Neutrophil (primary cell): ENCODE results near the gene ENO2.

Experiments
- H3K27ac ChIP-seq: fragments of 200-600 bp; sonication (generic); 2 replicates; pipeline ENCODE4 v1.5.1; 2016; ENCODE audit warnings: mild to moderate bottlenecking, moderate library complexity
- H3K27me3 ChIP-seq: fragments of 200-600 bp; sonication (generic); 2 replicates; pipeline ENCODE4 v1.6.0; 2016; ENCODE audit warnings: mild to moderate bottlenecking
- H3K36me3 ChIP-seq: fragments of 200-600 bp; sonication (generic); 2 replicates; pipeline ENCODE4 v1.5.1; 2017
- H3K4me1 ChIP-seq, 2 experiments: fragments of 200-600 bp in 1 of 2; sonication (generic) in 1 of 2; 1 replicate in 1 of 2; 2 replicates in 1 of 2; pipeline versions ENCODE4 v1.5.1 to v1.6.1; 2013 to 2016; ENCODE audit warnings: low read depth in 1 of 2, low read length in 1 of 2, mild to moderate bottlenecking in 1 of 2, moderate library complexity in 1 of 2; ENCODE audit not compliant: control insufficient read depth in 1 of 2, insufficient read depth in 1 of 2
- H3K4me3 ChIP-seq, 2 experiments: fragments of 200-600 bp in 1 of 2; sonication (generic) in 1 of 2; 1 replicate in 1 of 2; 2 replicates in 1 of 2; pipeline ENCODE4 v1.5.1; 2013 to 2016; ENCODE audit warnings: low read depth in 1 of 2, low read length in 1 of 2, mild to moderate bottlenecking in 1 of 2, moderate library complexity in 1 of 2
- H3K9me3 ChIP-seq: fragments of 200-600 bp; sonication (generic); 2 replicates; pipeline ENCODE4 v1.5.1; 2016
- TF ChIP-seq, protein P1 (sequence below): fragments of 200-600 bp; sonication (generic); IDR thresholded peaks from 2 replicates; pipeline ENCODE4 v1.5.1; 2016; ENCODE audit warnings: antibody characterized with exemption

Gene ENO2

DNA sequence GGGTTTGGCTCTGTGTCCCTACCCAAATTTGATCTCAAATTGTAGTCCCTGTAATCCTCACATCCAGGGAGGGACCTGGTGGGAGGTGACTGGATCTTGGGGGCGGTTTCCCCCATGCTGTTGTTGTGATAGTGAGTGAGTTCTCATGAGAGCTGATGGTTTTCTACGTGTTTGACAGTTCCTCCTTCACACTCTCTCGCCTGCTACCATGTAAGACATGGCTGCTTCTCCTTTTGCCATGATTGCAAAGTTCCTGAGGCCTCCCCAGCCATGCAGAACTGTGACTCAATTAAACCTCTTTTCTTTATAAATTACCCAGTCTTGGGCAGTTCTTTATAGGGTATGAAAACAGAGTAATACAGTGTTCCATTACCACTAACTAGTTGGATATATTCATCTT is 20.1 kb upstream of the ENO2 start:
- TF ChIP-seq, protein P1, sequence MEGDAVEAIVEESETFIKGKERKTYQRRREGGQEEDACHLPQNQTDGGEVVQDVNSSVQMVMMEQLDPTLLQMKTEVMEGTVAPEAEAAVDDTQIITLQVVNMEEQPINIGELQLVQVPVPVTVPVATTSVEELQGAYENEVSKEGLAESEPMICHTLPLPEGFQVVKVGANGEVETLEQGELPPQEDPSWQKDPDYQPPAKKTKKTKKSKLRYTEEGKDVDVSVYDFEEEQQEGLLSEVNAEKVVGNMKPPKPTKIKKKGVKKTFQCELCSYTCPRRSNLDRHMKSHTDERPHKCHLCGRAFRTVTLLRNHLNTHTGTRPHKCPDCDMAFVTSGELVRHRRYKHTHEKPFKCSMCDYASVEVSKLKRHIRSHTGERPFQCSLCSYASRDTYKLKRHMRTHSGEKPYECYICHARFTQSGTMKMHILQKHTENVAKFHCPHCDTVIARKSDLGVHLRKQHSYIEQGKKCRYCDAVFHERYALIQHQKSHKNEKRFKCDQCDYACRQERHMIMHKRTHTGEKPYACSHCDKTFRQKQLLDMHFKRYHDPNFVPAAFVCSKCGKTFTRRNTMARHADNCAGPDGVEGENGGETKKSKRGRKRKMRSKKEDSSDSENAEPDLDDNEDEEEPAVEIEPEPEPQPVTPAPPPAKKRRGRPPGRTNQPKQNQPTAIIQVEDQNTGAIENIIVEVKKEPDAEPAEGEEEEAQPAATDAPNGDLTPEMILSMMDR = no peak

DNA sequence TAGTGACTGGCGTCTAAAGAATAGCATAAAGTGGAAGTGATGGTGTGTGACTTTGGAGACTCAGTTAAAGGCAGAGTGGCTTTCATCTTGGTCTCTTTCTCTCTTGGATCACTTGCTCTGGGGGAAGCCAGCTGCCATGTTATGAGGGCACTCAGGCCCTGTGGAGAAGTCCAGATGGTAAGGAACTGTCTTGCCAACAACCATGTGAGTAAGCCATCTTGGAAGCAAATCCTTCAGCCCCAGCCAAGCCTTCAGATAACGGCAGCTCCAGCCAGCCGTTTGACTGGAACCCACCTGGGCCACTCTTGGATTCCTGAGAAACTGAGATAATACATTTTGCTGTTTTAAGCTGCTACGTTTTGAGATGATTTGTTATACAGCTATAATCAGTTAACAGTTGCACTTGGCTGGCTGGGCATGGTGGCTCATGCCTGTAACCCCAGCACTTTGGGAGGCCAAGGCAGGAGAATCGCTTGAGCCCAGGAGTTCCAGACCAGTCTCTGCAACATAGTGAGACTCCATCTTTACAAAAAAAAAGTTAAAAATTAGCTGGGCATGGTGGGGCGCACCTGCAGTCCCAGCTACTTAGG is 17.4 kb upstream of the ENO2 start:
- peaks cover 31 to 38% of the 10 kb centered on the region in 2 experiments for H3K4me1 ChIP-seq
- H3K27ac ChIP-seq = no peak overlapping the region
- H3K36me3 ChIP-seq = no peaks in the 10 kb centered on the region
- no peaks in the 10 kb centered on the region for H3K9me3 ChIP-seq
- no peak overlapping the region for H3K4me3 ChIP-seq
- H3K27me3 ChIP-seq = no peaks in the 10 kb centered on the region
- TF ChIP-seq, protein P1 = no peak

More for the DNA sequence above, 20.1 kb upstream of the ENO2 start:
- H3K9me3 ChIP-seq = no peaks in the 10 kb centered on the region
- H3K27ac ChIP-seq = peak overlapping the region; percentile 89
- H3K4me1 ChIP-seq = peaks cover 40 to 46% of the 10 kb centered on the region in 2 experiments
- H3K27me3 ChIP-seq = no peaks in the 10 kb centered on the region
- H3K4me3 ChIP-seq = no peak overlapping the region
- no peaks in the 10 kb centered on the region for H3K36me3 ChIP-seq

DNA sequence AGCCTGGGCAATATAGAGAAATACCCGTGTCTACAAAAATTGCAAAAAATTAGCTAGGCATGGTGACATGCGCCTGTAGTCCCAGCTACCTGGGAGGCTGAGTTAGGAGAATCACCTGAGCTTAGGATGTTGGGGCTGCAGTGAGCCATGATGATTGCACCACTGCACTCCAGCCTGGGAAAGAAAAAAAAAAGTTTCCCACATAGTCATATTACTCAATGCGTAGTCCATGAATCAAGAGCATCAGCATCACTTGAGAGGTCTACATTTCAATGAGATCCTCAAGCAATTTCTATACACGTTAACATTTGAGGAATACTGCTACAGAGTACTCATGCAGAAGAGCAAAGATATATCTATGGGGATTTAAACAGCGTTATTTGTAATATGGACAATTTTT is 15.0 kb upstream of the ENO2 start:
- no peak overlapping the region for H3K4me3 ChIP-seq
- H3K27ac ChIP-seq = peak overlapping the region; percentile 60
- H3K4me1 ChIP-seq = peaks cover 31 to 36% of the 10 kb centered on the region in 2 experiments
- no peaks in the 10 kb centered on the region for H3K36me3 ChIP-seq
- TF ChIP-seq, protein P1 = no peak
- no peaks in the 10 kb centered on the region for H3K27me3 ChIP-seq
- no peaks in the 10 kb centered on the region for H3K9me3 ChIP-seq

- Histone ChIP-seq H3K27ac (peak overlapping the region; percentile 60), H3K36me3 (no peaks in the 10 kb centered on the region), H3K9me3 (no peaks in the 10 kb centered on the region), H3K27me3 (no peaks in the 10 kb centered on the region), H3K4me3 (peak overlapping the region in 1 of 2 experiments; percentile 19), H3K4me1 (peaks cover 31 to 36% of the 10 kb centered on the region in 2 experiments)
- TF ChIP-seq, protein P1 = no peak
Observed at GRCh38 chr12:6899837-6900519, 14.4 kb upstream of the ENO2 start.

- H3K4me1 ChIP-seq = peaks cover 34 to 38% of the 10 kb centered on the region in 2 experiments
- no peaks in the 10 kb centered on the region for H3K9me3 ChIP-seq
- H3K27me3 ChIP-seq = no peaks in the 10 kb centered on the region
- no peak overlapping the region for H3K27ac ChIP-seq
- no peaks in the 10 kb centered on the region for H3K36me3 ChIP-seq
- TF ChIP-seq, protein P1 = no peak
- H3K4me3 ChIP-seq = no peak overlapping the region
Observed at GRCh38 chr12:6902448-6902847, 11.9 kb upstream of the ENO2 start.
